PC-3 (cell line): Measurements from ENCODE around the gene ME2. TPM values are rescaled to one million over a fixed set of nuclear protein-coding genes. Genes with fewer than 3 reads are reported as not detected.

ENCODE experiments used
- ATAC-seq: fragments of 200-7000 bp; cut with Tn5 transposase; 2 replicates; pipeline ENCODE4 v1.9.1; 2020; ENCODE audit warnings: mild to moderate bottlenecking, moderate library complexity
- BruUV-seq: library from RNA; stranded (reverse); fragments of 400-500 nt; replicated peaks from 2 replicates; lab custom pipeline; 2021; lab: Mats Ljungman, UMichigan
- CTCF ChIA-PET: fragments of 300-600 bp; sonication (Branson Sonifier 250); formaldehyde crosslinking; loops from one replicate; lab custom pipeline; 2022; ENCODE audit warnings: antibody characterized with exemption; lab: Charles Lee
- POLR2A ChIA-PET: fragments of 300-600 bp; sonication (Branson Sonifier 250); formaldehyde crosslinking; loops from one replicate; lab custom pipeline; 2022; ENCODE audit warnings: antibody characterized with exemption; ENCODE audit not compliant: unreplicated experiment; lab: Charles Lee
- DNase-seq: peaks from one replicate; pipeline ENCODE4 v3.0.0-alpha.2; 2015
- H2AFZ ChIP-seq: fragments of 300-600 bp; sonication (generic); 2 replicates; pipeline ENCODE4 v1.6.0; 2016; ENCODE audit warnings: antibody characterized with exemption, low read length
- H3F3A ChIP-seq: fragments of 300-600 bp; sonication (generic); one replicate; pipeline ENCODE4 v1.6.0; 2017; ENCODE audit warnings: antibody characterized with exemption, low read length, control low read depth, mild to moderate bottlenecking; ENCODE audit not compliant: unreplicated experiment
- H3K27ac ChIP-seq: fragments of 300-600 bp; sonication (generic); 2 replicates; pipeline ENCODE4 v1.5.1; 2016; ENCODE audit warnings: mild to moderate bottlenecking, low read length
- H3K27me3 ChIP-seq: fragments of 300-600 bp; sonication (generic); 2 replicates; pipeline ENCODE4 v1.6.1; 2016; ENCODE audit warnings: low read length, mixed read lengths
- H3K36me3 ChIP-seq: fragments of 300-600 bp; sonication (generic); 2 replicates; pipeline ENCODE4 v1.6.1; 2016; ENCODE audit warnings: low read depth, mixed run types, low read length, mixed read lengths
- H3K4me1 ChIP-seq: fragments of 300-600 bp; sonication (generic); 2 replicates; pipeline ENCODE4 v1.5.1; 2016; ENCODE audit warnings: low read length; ENCODE audit not compliant: insufficient read depth
- H3K4me2 ChIP-seq: fragments of 300-600 bp; sonication (generic); 2 replicates; pipeline ENCODE4 v1.6.0; 2016; ENCODE audit warnings: low read length
- H3K4me3 ChIP-seq: fragments of 300-600 bp; sonication (generic); 2 replicates; pipeline ENCODE4 v1.5.1; 2016; ENCODE audit warnings: mild to moderate bottlenecking, low read length, mixed read lengths
- H3K79me2 ChIP-seq: fragments of 300-600 bp; sonication (generic); 2 replicates; pipeline ENCODE4 v1.6.1; 2017; ENCODE audit warnings: low read length, mixed read lengths
- H3K9ac ChIP-seq: fragments of 300-600 bp; sonication (generic); 2 replicates; pipeline ENCODE4 v1.6.0; 2016; ENCODE audit warnings: mild to moderate bottlenecking, low read length
- H3K9me2 ChIP-seq: fragments of 300-600 bp; sonication (generic); replicated peaks from 2 replicates; pipeline ENCODE4 v1.6.1; 2016; ENCODE audit warnings: mixed run types, low read length, mixed read lengths
- H3K9me3 ChIP-seq: fragments of 300-600 bp; sonication (generic); 2 replicates; pipeline ENCODE4 v1.6.1; 2016; ENCODE audit warnings: low read length, mixed read lengths
- H4K20me1 ChIP-seq: fragments of 300-600 bp; sonication (generic); 2 replicates; pipeline ENCODE4 v1.6.1; 2016; ENCODE audit warnings: low read length, mixed read lengths
- EZH2 ChIP-seq: fragments of 300-600 bp; sonication (generic); IDR thresholded peaks from one replicate; pipeline ENCODE4 v1.6.1; 2017; ENCODE audit warnings: antibody characterized with exemption, mild to moderate bottlenecking, low read length; ENCODE audit not compliant: unreplicated experiment
- EZH2phosphoT487 ChIP-seq: fragments of 300-600 bp; sonication (generic); IDR thresholded peaks from 2 replicates; pipeline ENCODE4 v1.6.1; 2018; ENCODE audit warnings: mild to moderate bottlenecking, antibody characterized with exemption, low read length, borderline replicate concordance
- intact Hi-C: fragments of 100-400 bp; cut with micrococcal nuclease; formaldehyde crosslinking; loops from 2 replicates; pipeline ENCODE4 v1.9.0; 2023
- total RNA-seq: library from RNA; depleted of rRNA; stranded (reverse); fragments of >200 nt; gene quantifications from 2 replicates; pipeline ENCODE4 v1.2.3, GENCODE V29; 2014
- TF ChIP-seq, protein P1 (sequence below): fragments of 300-600 bp; sonication (generic); conservative IDR thresholded peaks from 2 replicates; pipeline ENCODE4 v1.5.1; 2017; ENCODE audit warnings: antibody characterized with exemption, low read depth, mild to moderate bottlenecking, low read length

ME2 gene
- total RNA-seq, 1 experiment from 2014 or later: 29.1 TPM

DNA sequence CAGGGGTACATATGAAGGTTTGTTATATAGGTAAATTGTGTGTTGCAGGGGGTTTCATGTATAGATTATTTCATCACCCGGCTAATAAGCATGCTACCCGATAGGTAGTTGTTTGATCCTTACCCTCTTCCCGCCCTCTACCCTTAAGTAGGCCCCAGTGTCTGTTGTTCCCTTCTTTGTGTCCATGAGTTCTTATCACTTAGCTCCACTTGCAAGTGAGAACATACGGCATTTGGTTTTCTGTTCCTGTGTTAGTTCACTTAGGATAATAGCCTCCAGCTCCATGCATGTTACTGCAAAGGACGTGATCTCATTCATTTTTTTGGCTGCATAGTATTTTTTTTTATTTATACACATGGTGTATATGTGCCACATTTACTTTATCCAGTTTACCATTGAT, 54.8 kb downstream of the ME2 start:
- intact Hi-C loops: no loop called here
- Histone ChIP-seq H2AFZ (no peak overlapping the region), H4K20me1 (no peaks in the 10 kb centered on the region), H3K4me3 (no peak overlapping the region), H3K79me2 (no peaks in the 10 kb centered on the region), H3K4me2 (no peak overlapping the region), H3K36me3 (no peaks in the 10 kb centered on the region), H3K9me3 (no peaks in the 10 kb centered on the region), H3K27me3 (no peaks in the 10 kb centered on the region), H3K4me1 (no peaks in the 10 kb centered on the region), H3K9me2 (no peaks in the 10 kb centered on the region), H3F3A (no peaks in the 10 kb centered on the region), H3K27ac (no peak overlapping the region), H3K9ac (no peak overlapping the region)
- no peak for DNase-seq
- CTCF ChIA-PET: no interaction called here
- BruUV-seq: no TSS peak
- POLR2A ChIA-PET: no interaction called here
- ATAC-seq: no peak
- no peak for TF ChIP-seq EZH2
- TF ChIP-seq EZH2phosphoT487: no peak
- TF ChIP-seq, protein P1, sequence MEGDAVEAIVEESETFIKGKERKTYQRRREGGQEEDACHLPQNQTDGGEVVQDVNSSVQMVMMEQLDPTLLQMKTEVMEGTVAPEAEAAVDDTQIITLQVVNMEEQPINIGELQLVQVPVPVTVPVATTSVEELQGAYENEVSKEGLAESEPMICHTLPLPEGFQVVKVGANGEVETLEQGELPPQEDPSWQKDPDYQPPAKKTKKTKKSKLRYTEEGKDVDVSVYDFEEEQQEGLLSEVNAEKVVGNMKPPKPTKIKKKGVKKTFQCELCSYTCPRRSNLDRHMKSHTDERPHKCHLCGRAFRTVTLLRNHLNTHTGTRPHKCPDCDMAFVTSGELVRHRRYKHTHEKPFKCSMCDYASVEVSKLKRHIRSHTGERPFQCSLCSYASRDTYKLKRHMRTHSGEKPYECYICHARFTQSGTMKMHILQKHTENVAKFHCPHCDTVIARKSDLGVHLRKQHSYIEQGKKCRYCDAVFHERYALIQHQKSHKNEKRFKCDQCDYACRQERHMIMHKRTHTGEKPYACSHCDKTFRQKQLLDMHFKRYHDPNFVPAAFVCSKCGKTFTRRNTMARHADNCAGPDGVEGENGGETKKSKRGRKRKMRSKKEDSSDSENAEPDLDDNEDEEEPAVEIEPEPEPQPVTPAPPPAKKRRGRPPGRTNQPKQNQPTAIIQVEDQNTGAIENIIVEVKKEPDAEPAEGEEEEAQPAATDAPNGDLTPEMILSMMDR: no peak

DNA sequence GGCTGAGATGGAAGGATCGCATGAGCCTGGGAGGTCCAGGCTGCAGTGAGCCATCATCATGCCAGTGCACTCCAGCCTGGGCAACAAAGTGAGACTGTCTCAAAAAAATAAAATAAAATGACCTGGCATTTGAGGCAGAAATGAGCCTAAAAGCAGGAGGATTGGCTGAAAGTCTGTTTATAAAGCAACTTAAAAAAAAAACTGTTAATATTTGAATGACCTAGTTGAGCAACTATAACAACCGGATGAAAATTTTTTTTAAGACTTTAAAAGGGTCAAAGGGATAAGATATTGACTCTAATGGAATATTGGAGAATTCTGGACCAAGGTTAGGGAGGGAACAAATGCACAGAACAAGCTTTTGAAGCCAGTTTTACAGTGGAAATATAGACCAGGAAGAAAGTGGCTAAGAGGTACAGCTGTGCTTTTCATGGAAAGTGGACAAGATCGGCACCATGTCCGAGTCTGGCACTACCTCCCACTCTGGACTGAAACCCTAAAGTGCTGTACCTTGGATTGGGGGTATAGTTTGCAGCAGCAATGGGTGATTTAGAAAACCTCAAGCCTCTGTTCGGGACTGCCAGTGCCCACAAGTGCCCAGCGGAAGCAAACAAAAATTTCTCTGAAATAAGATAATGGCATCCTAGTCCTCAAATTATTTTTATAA, 55.8 kb downstream of the ME2 start:
- ChIA-PET POLR2A (no interaction called here), CTCF (no interaction called here)
- H3K27me3 ChIP-seq: no peaks in the 10 kb centered on the region
- TF ChIP-seq EZH2: no peak
- TF ChIP-seq, protein P1: no peak
- no peak for TF ChIP-seq EZH2phosphoT487
- ATAC-seq: no peak
- no peaks in the 10 kb centered on the region for H3K79me2 ChIP-seq
- no peak overlapping the region for H3K4me3 ChIP-seq
- H3K4me1 ChIP-seq: no peaks in the 10 kb centered on the region
- no peaks in the 10 kb centered on the region for H3K36me3 ChIP-seq
- H3F3A ChIP-seq: no peaks in the 10 kb centered on the region
- H4K20me1 ChIP-seq: no peaks in the 10 kb centered on the region
- no peak overlapping the region for H3K9ac ChIP-seq
- DNase-seq: no peak
- H3K4me2 ChIP-seq: no peak overlapping the region
- no peak overlapping the region for H3K27ac ChIP-seq
- BruUV-seq: no TSS peak
- intact Hi-C loops: no loop called here
- no peaks in the 10 kb centered on the region for H3K9me2 ChIP-seq
- H3K9me3 ChIP-seq: no peaks in the 10 kb centered on the region
- no peak overlapping the region for H2AFZ ChIP-seq

DNA sequence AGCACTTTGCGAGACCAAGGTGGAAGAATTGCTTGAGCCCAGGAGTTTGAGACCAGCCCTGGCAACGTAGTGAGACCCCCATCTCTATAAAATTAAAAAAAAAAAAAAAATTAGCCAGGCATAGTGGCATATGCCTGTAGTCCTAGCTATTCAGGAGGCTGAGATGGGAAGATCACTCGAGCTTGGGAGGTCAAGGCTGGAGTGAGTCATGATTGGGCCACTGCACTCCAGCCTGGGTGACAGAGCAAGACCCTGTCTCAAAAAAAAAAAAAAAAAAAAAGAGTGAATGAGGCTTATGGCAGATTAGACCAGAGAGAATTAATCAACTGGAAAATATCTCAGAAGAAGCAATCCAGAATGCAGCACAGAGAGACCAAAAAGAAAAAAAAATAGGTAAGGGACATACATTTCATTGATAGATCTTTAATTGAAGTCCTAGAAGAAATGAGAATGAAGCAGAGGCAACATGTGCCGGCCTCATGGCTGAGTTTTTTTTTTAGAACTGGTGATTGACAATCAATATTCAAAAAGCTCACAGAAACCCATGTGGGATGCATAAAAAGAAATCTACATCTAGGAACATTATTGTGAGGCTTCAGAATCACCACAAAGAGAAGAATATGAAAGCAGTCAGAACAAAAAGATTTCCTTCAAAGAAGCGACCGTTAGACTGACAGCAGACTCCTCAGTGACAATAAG, 56.7 kb downstream of the ME2 start:
- H3K9ac ChIP-seq: no peak overlapping the region
- ATAC-seq: no peak
- no peaks in the 10 kb centered on the region for H3K79me2 ChIP-seq
- DNase-seq: no peak
- H3F3A ChIP-seq: no peaks in the 10 kb centered on the region
- H4K20me1 ChIP-seq: no peaks in the 10 kb centered on the region
- H3K27ac ChIP-seq: no peak overlapping the region
- H3K9me3 ChIP-seq: no peaks in the 10 kb centered on the region
- no peaks in the 10 kb centered on the region for H3K36me3 ChIP-seq
- TF ChIP-seq, protein P1: no peak
- no peak for TF ChIP-seq EZH2
- no peak for TF ChIP-seq EZH2phosphoT487
- BruUV-seq: no TSS peak
- intact Hi-C loops: no loop called here
- no peaks in the 10 kb centered on the region for H3K27me3 ChIP-seq
- H3K4me2 ChIP-seq: no peak overlapping the region
- POLR2A ChIA-PET: no interaction called here
- H3K4me3 ChIP-seq: no peak overlapping the region
- no peaks in the 10 kb centered on the region for H3K4me1 ChIP-seq
- H3K9me2 ChIP-seq: no peaks in the 10 kb centered on the region
- no peak overlapping the region for H2AFZ ChIP-seq
- CTCF ChIA-PET: no interaction called here
